Right lobe of liver (tissue), 6 donors: ENCODE results near the gene CFAP100. TPM values are rescaled to one million over a fixed set of nuclear protein-coding genes. Genes with fewer than 3 reads are reported as not detected.
A peak's percentile ranks its signal among the peaks of the same experiment; 100 is the strongest.

Experiments used
- ATAC-seq, 4 donors: fragments of 200-7000 bp; cut with Tn5 transposase; one replicate each; pipeline ENCODE4 v1.9.1; 2020; ENCODE audit warnings: mild to moderate bottlenecking in 4 of 4, moderate library complexity in 4 of 4
- DNase-seq, 3 donors: peaks; one replicate each; pipeline ENCODE4 v3.0.0-alpha.2; 2020
- H3K27ac ChIP-seq, 3 donors: fragments of 200-600 bp; one replicate each; pipeline ENCODE4 v1.8.0; 2022
- H3K27me3 ChIP-seq, 2 donors: fragments of 200-600 bp; one replicate each; pipeline ENCODE4 v1.8.0; 2022
- H3K36me3 ChIP-seq, 4 donors: fragments of 200-600 bp; sonication (generic) in 1 of 4; one replicate each; pipeline versions ENCODE4 v1.5.1 to v1.8.0; 2017 to 2022; ENCODE audit warnings: control low read depth in 1 of 4
- H3K4me1 ChIP-seq, 4 donors: fragments of 200-600 bp; sonication (generic) in 1 of 4; one replicate each; pipeline versions ENCODE4 v1.5.1 to v1.8.0; 2017 to 2022; ENCODE audit warnings: control low read depth in 1 of 4
- H3K4me3 ChIP-seq, 3 donors: fragments of 200-600 bp; one replicate each; pipeline ENCODE4 v1.8.0; 2022
- H3K9me3 ChIP-seq, 4 donors: fragments of 200-600 bp; sonication (generic) in 1 of 4; one replicate each; pipeline versions ENCODE4 v1.5.1 to v1.8.0; 2017 to 2022; ENCODE audit warnings: control low read depth in 1 of 4
- CTCF ChIP-seq, 4 donors: fragments of 200-600 bp in 3 of 4; fragments of 450-650 bp in 1 of 4; IDR thresholded peaks; one replicate each; pipeline versions ENCODE4 v1.5.1 to v1.8.0; 2016 to 2022; ENCODE audit warnings: antibody characterized with exemption in 4 of 4, mild to moderate bottlenecking in 2 of 4
- POLR2A ChIP-seq: fragments of 450-650 bp; IDR thresholded peaks from one replicate; pipeline ENCODE4 v1.6.1; 2017; ENCODE audit warnings: antibody characterized with exemption, mild to moderate bottlenecking
- WGBS: methylation state at CpG from one replicate; pipeline ENCODE4 v1.1.6; 2018; ENCODE audit warnings: low coverage, low lambda C conversion rate; ENCODE audit not compliant: insufficient coverage; ENCODE audit errors: missing lambda C conversion rate; 5-methylcytosine and 5-hydroxymethylcytosine counted together
- intact Hi-C, 2 donors: fragments of 100-400 bp; cut with DNase I; formaldehyde crosslinking; loops; one replicate each; pipeline versions ENCODE4 v1.11.2 to v1.14.1; 2022
- total RNA-seq, 6 experiments: library from RNA; depleted of rRNA in 2 of 6; stranded (reverse); fragments of >200 nt in 2 of 6; fragmentation: NEBNext Ultra II Directional in 3 of 6; extraction: Animal tissue kit (Norgen Biotek cat#: 25700) in 3 of 6; gene quantifications; one replicate each; pipeline versions ENCODE4 v1.1.0 to v1.2.4, GENCODE V29; 2016 to 2023
- donor health status: DM: no; HTN: yes; CAD: no.
- donor health status: DM: no; HTN: no; CAD: no.
- donor health status: DM: no; HTN: no; CAD: no.
- donor health status: DM: no; HTN: yes; CAD: no.
- donor health status: DM: no; HTN: yes; CAD: no.

The CFAP100 gene
- total RNA-seq, 6 experiments from 2014 or later = not detected

DNA sequence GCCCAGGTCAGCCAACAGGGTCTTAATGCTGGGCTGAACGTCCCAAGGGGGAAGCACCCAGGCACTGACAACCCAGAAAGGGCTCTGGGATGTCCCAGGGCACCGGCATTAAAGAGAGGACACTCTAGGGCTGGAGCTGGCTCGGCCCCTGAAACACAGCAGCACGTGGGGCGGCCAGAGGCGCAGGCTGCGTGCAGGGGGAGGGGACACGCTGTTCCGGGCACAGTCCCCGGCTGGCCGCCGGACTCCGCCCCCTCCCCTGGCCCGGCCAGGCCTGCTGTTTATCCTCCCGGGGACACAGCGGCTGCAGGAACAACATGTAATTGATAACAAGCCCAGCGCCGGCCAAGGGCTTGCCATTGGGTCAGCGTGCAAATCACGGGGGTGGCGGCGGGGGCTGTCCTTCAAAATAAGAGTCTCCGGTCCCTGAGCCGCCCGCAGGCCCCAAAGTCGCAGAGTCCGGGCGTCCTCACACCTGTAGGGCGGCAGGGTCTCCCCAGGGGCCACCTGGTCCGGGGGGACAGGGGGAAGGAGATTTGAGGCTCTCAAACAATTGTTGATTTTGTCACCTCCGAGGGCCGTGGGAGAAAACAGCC is 38.8 kb upstream of the CFAP100 start:
- peak; percentile 96 to 98 (median 98) for DNase-seq
- intact Hi-C loops = no loop called here
- Histone ChIP-seq H3K4me3 (peak overlapping the region; percentile 66 to 78 (median 73)), H3K36me3 (peaks cover 0 to 14% (median 7%) of the 10 kb centered on the region in 4 donors), H3K27ac (peak overlapping the region; percentile 83 to 97 (median 97)), H3K4me1 (peaks cover 0 to 25% (median 9%) of the 10 kb centered on the region in 4 donors), H3K27me3 (no peaks in the 10 kb centered on the region), H3K9me3 (no peaks in the 10 kb centered on the region)
- peak; percentile 53 to 72 (median 67) for ATAC-seq
- no peak for TF ChIP-seq CTCF (IDR thresholded peaks at IDR 0.05)
- TF ChIP-seq POLR2A = peak; percentile 88
- WGBS = under 1% methylated on average over 17 of the region's 32 CpGs

DNA sequence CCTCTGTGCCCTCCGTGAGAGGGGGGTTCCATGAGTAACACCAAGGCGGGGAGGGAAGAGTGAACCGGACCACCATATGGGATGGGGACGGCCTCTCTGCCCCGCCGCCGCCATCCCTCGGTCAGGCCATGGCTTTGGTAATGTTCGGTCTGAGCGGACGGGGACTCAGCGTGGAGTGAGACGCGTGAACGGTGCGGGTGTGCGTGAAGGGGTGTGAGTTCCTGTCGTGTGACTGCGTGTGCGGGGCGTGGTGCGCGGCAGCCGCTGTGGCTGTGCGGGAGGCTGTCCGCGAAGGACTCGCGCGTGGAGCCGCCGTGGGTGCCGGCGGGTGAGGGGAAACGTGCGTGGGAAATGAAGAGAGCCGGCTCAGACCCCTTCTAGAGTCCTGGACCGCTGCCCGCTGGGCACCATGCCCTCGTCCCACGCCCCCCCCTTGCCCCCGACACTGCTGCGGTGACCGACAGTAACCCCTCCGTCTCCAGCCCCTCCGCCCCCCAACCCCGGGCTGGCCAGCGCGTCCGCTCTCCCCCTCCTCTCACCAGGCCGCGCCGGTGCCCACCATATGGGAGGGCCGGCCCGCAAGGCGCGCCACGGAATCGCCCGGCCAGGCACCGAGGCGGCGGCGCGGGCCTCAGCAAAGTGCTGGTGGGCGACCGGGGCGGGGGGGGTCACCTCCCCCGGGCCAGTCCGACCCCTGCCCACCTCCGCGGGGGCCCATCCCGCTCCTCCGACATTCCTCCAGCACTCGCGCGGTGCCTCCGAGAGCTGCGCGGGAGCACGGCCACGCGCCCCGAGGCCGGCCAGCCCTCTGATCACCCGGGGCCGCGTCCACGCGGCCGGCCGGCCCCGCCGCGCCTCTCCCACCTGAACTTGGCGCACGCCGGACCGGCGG is 38.1 kb upstream of the CFAP100 start:
- peak; percentile 0 to 4 (median 0) for ATAC-seq
- peaks cover 0 to 8% (median 3%) of the 10 kb centered on the region in 4 donors for H3K36me3 ChIP-seq
- WGBS = under 1% methylated on average over 18 of the region's 100 CpGs
- H3K4me1 ChIP-seq = peaks cover 0 to 25% (median 9%) of the 10 kb centered on the region in 4 donors
- intact Hi-C loops = no loop called here
- H3K27ac ChIP-seq = peak overlapping the region; percentile 83 to 97 (median 92)
- peak overlapping the region; percentile 66 to 78 (median 73) for H3K4me3 ChIP-seq
- peak in 2 of 3 donors; percentile 69 to 78 for DNase-seq
- no peaks in the 10 kb centered on the region for H3K9me3 ChIP-seq
- H3K27me3 ChIP-seq = no peaks in the 10 kb centered on the region
- TF ChIP-seq CTCF (IDR thresholded peaks at IDR 0.05) (no peak), POLR2A (no peak)

DNA sequence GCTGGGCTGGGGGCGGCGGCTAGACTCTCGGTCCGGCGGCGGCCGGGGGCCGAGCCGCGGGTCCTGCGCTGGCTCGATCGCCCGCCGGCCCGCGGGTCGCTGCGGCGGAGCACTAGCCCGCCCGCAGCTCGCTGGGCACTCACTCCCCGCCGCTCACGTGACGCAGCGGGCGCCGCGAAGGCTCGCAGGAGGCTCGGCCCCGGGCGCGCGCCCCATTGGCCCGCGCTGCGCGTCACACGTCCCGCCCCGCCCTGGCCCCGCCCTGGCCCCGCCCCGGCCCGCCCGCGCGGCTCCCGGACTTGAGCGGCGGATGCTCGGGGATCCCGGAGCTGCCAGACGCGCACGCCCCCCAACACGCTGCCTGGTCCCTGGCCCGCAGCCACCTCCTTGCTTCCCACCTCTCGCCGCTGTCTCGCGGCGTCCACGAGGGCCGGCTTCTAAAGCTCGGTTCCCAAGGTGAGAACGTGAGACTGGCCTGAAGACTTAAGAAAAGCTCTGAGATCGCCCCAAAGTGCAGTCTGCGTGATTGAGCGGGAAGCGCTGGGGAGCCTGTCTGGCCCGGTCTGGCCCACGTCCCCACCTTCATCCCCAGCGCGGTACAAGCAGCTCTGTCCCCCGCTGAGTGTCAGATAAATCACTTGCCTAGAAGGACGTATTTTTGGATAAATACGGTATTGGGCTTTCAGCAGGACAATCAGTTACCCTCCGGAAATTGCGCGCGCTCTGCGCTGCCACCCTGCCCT is 37.2 kb upstream of the CFAP100 start, which contains the start of gene KLF15:
KLF15 (minus strand) TSS at position 114 of the 743 bp plus-strand sequence. CDS start 4,486 bp downstream, outside the sequence.
- peaks cover 0 to 25% (median 9%) of the 10 kb centered on the region in 4 donors for H3K4me1 ChIP-seq
- ATAC-seq = peak; percentile 46 to 63 (median 52)
- TF ChIP-seq CTCF (IDR thresholded peaks at IDR 0.05) (no peak), POLR2A (peak; percentile 94)
- 0% methylated on average over 21 of the region's 86 CpGs for WGBS
- intact Hi-C loops = no loop called here
- peak within 1 kb of the TSS; percentile 66 to 78 (median 73) for H3K4me3 ChIP-seq
- peak; percentile 93 to 94 (median 94) for DNase-seq
- H3K27ac ChIP-seq = peak within 1 kb of the TSS; percentile 83 to 97 (median 92)
- no peaks in the 10 kb centered on the region for H3K9me3 ChIP-seq
- H3K27me3 ChIP-seq = no peaks in the 10 kb centered on the region
- no peaks in the 10 kb centered on the region for H3K36me3 ChIP-seq
